HepG2 (cell line): ENCODE measurements around the gene CHMP5. TPM values are rescaled to one million over a fixed set of nuclear protein-coding genes. Genes with fewer than 3 reads are reported as not detected.

Source experiments
- ARNT2 ChIP-seq: sonication (generic); formaldehyde crosslinking; IDR thresholded peaks from 2 replicates; pipeline ENCODE4 v1.8.0; 2022; ENCODE audit warnings: mild to moderate bottlenecking, low read depth, missing genetic modification reagents, moderate library complexity
- ATF7 ChIP-seq, 2 experiments: fragments of 450-650 bp in 1 of 2; sonication (generic) in 1 of 2; formaldehyde crosslinking in 1 of 2; IDR thresholded peaks; 2 replicates each; pipeline versions ENCODE4 v1.4.0 to v1.6.1; 2016 to 2020; ENCODE audit warnings: antibody characterized with exemption in 1 of 2, mild to moderate bottlenecking in 1 of 2, missing genetic modification reagents in 1 of 2
- BHLHE40 ChIP-seq: IDR thresholded peaks from 2 replicates; pipeline ENCODE4 v1.6.1; 2011; ENCODE audit warnings: low read length, improper control_type of control experiment
- CHD4 ChIP-seq: fragments of 200-600 bp; sonication (generic); IDR thresholded peaks from 2 replicates; pipeline ENCODE4 v1.7.0; 2017; ENCODE audit warnings: mild to moderate bottlenecking, low read length, borderline replicate concordance
- GLI4 ChIP-seq: sonication (generic); formaldehyde crosslinking; IDR thresholded peaks from 2 replicates; pipeline ENCODE4 v1.5.1; 2020; ENCODE audit warnings: missing genetic modification reagents, mild to moderate bottlenecking, moderate library complexity, borderline replicate concordance
- GTF3A ChIP-seq: sonication (generic); formaldehyde crosslinking; conservative IDR thresholded peaks from 2 replicates; pipeline ENCODE4 v1.4.0; 2020; ENCODE audit warnings: mild to moderate bottlenecking, missing genetic modification reagents
- HMG20B ChIP-seq: conservative IDR thresholded peaks from 2 replicates; pipeline ENCODE4 v1.6.1; 2016; ENCODE audit warnings: missing genetic modification reagents, missing compliant biosample characterization
- ISX ChIP-seq: sonication (generic); formaldehyde crosslinking; conservative IDR thresholded peaks from 2 replicates; pipeline ENCODE4 v1.5.0; 2020; ENCODE audit warnings: missing genetic modification reagents
- RFX1 ChIP-seq: fragments of 450-650 bp; IDR thresholded peaks from 2 replicates; pipeline ENCODE4 v1.6.1; 2017
- SIN3B ChIP-seq: fragments of 150-350 bp; IDR thresholded peaks from 2 replicates; pipeline ENCODE4 v1.6.1; 2014; ENCODE audit warnings: low read length
- TBP ChIP-seq: sonication (generic); formaldehyde crosslinking; IDR thresholded peaks from 2 replicates; pipeline ENCODE4 v1.5.0; 2020; ENCODE audit warnings: missing genetic modification reagents
- YY1 ChIP-seq: IDR thresholded peaks from 2 replicates; pipeline ENCODE4 v1.6.1; 2011; ENCODE audit warnings: low read length, low read depth, moderate library complexity, mild to moderate bottlenecking; ENCODE audit not compliant: insufficient read depth, insufficient replicate concordance
- ZBTB7B ChIP-seq: sonication (generic); formaldehyde crosslinking; IDR thresholded peaks from 2 replicates; pipeline ENCODE4 v1.4.0; 2020; ENCODE audit warnings: missing genetic modification reagents
- ZFP36 ChIP-seq: fragments of 150-350 bp; IDR thresholded peaks from 2 replicates; pipeline ENCODE4 v1.6.1; 2018; ENCODE audit warnings: borderline replicate concordance, low read length, low read depth; ENCODE audit not compliant: partially characterized antibody
- ZMYM3 ChIP-seq: sonication (generic); formaldehyde crosslinking; IDR thresholded peaks from 2 replicates; pipeline ENCODE4 v1.5.1; 2020; ENCODE audit warnings: mild to moderate bottlenecking, missing genetic modification reagents
- ZNF101 ChIP-seq: sonication (generic); formaldehyde crosslinking; IDR thresholded peaks from 2 replicates; pipeline ENCODE4 v1.4.0; 2020; ENCODE audit warnings: mild to moderate bottlenecking, low read depth, missing genetic modification reagents, borderline replicate concordance
- ZNF232 ChIP-seq: sonication (generic); formaldehyde crosslinking; IDR thresholded peaks from 2 replicates; pipeline ENCODE4 v1.4.0; 2020; ENCODE audit warnings: missing genetic modification reagents, borderline replicate concordance
- ZNF367 ChIP-seq: sonication (generic); formaldehyde crosslinking; IDR thresholded peaks from 2 replicates; pipeline ENCODE4 v1.4.0; 2020; ENCODE audit warnings: missing genetic modification reagents, borderline replicate concordance
- ZNF605 ChIP-seq: sonication (generic); formaldehyde crosslinking; IDR thresholded peaks from 2 replicates; pipeline ENCODE4 v1.8.0; 2022; ENCODE audit warnings: mild to moderate bottlenecking, missing genetic modification reagents
- ZNF879 ChIP-seq: sonication (generic); formaldehyde crosslinking; IDR thresholded peaks from 2 replicates; pipeline ENCODE4 v1.8.1; 2023; ENCODE audit warnings: missing genetic modification reagents
- polyA plus RNA-seq, 8 experiments: library from polyadenylated mRNA; depleted of rRNA in 3 of 8; stranded (reverse) in 7 of 8; unstranded in 1 of 8; fragments of >200 nt; fragmentation: Illumina TruSeq in 4 of 8; extraction: Trizol in 4 of 8; gene quantifications; 2 replicates each; pipeline versions ENCODE4 v1.2.1 to v1.2.3, GENCODE V29; 2011 to 2016; ENCODE audit warnings: low read depth in 4 of 8, missing spikeins in 1 of 8, mixed read lengths in 1 of 8; ENCODE audit not compliant: insufficient read depth in 1 of 8
- total RNA-seq, 5 experiments: library from RNA; depleted of rRNA; stranded (reverse); fragments of >200 nt; fragmentation: Illumina TruSeq; extraction: Trizol; gene quantifications; 2 replicates each; pipeline ENCODE4 v1.2.3, GENCODE V29; 2016; ENCODE audit warnings: low read depth in 1 of 5
- TF ChIP-seq, protein P1 (sequence below): sonication (generic); formaldehyde crosslinking; IDR thresholded peaks from 2 replicates; pipeline ENCODE4 v1.9.0; 2021; ENCODE audit warnings: missing genetic modification reagents, mild to moderate bottlenecking, borderline replicate concordance
- TF ChIP-seq, protein P2 (sequence below): sonication (generic); formaldehyde crosslinking; IDR thresholded peaks from 2 replicates; pipeline ENCODE4 v1.5.1; 2020; ENCODE audit warnings: missing genetic modification reagents, mild to moderate bottlenecking, borderline replicate concordance
- TF ChIP-seq, protein P3 (sequence below): sonication (generic); formaldehyde crosslinking; IDR thresholded peaks from 2 replicates; pipeline ENCODE4 v1.4.0; 2020; ENCODE audit warnings: mild to moderate bottlenecking, missing genetic modification reagents
- TF ChIP-seq, protein P4 (sequence below): sonication (generic); formaldehyde crosslinking; IDR thresholded peaks from 2 replicates; pipeline ENCODE4 v1.4.0; 2020; ENCODE audit warnings: mild to moderate bottlenecking, missing genetic modification reagents

Gene CHMP5
- total and polyA plus RNA-seq, 2 of the 13 experiments (the other 11 are each of a cell fraction or from before 2014, with no cell fraction given) = 46.0 to 57.3 TPM

- TF ChIP-seq ZNF101 (CRISPR knock-in tag) = 0 out of 2 replicates have a peak, but pooled peaks have one; percentile 32
- no peak for TF ChIP-seq RFX1
- no peak; the same call in 1 of the 2 replicates for TF ChIP-seq ZBTB7B (CRISPR knock-in tag)
- TF ChIP-seq ATF7 (IDR thresholded peaks at IDR 0.05) = peak; percentile 89
- peak; percentile 71 for TF ChIP-seq ATF7 (CRISPR knock-in tag; IDR thresholded peaks at IDR 0.05)
- TF ChIP-seq GTF3A = peak; percentile 88; the same call in 1 of the 2 replicates
- no peak; the same call in 1 of the 2 replicates for TF ChIP-seq CHD4
- peak; percentile 88; the same call in 1 of the 2 replicates for TF ChIP-seq SIN3B
- peak; percentile 60 for TF ChIP-seq ZNF232
- TF ChIP-seq HMG20B (CRISPR knock-in tag) = peak; percentile 42; the same call in 1 of the 2 replicates
- TF ChIP-seq BHLHE40 = peak; percentile 98
- peak; percentile 77 for TF ChIP-seq YY1
- TF ChIP-seq, protein P1, sequence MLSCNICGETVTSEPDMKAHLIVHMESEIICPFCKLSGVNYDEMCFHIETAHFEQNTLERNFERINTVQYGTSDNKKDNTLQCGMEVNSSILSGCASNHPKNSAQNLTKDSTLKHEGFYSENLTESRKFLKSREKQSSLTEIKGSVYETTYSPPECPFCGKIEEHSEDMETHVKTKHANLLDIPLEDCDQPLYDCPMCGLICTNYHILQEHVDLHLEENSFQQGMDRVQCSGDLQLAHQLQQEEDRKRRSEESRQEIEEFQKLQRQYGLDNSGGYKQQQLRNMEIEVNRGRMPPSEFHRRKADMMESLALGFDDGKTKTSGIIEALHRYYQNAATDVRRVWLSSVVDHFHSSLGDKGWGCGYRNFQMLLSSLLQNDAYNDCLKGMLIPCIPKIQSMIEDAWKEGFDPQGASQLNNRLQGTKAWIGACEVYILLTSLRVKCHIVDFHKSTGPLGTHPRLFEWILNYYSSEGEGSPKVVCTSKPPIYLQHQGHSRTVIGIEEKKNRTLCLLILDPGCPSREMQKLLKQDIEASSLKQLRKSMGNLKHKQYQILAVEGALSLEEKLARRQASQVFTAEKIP (CRISPR knock-in tag) = no peak
- TF ChIP-seq, protein P2, sequence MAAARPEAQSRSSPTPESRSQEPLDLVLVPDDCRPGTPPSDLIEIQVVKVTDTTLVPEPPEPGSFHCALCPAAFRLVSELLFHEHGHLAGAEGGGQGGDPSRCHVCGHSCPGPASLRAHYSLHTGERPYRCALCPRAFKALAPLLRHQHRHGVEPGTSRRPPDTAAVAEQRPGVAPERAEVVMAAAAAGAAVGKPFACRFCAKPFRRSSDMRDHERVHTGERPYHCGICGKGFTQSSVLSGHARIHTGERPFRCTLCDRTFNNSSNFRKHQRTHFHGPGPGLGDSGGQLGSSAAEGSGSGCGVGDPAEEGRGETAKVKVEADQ (CRISPR knock-in tag) = no peak
- TF ChIP-seq ZNF367 (CRISPR knock-in tag) = 0 out of 2 replicates have a peak, but pooled peaks have one; percentile 83
- TF ChIP-seq, protein P3, sequence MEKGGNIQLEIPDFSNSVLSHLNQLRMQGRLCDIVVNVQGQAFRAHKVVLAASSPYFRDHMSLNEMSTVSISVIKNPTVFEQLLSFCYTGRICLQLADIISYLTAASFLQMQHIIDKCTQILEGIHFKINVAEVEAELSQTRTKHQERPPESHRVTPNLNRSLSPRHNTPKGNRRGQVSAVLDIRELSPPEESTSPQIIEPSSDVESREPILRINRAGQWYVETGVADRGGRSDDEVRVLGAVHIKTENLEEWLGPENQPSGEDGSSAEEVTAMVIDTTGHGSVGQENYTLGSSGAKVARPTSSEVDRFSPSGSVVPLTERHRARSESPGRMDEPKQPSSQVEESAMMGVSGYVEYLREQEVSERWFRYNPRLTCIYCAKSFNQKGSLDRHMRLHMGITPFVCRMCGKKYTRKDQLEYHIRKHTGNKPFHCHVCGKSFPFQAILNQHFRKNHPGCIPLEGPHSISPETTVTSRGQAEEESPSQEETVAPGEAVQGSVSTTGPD (CRISPR knock-in tag) = 0 out of 2 replicates have a peak, but pooled peaks have one; percentile 51
- no peak; the same call in 1 of the 2 replicates for TF ChIP-seq ZNF605 (CRISPR knock-in tag)
- TF ChIP-seq ARNT2 (CRISPR knock-in tag) = peak; percentile 77
- TF ChIP-seq ZFP36 = no peak
- TF ChIP-seq ZNF879 (CRISPR knock-in tag) = no peak
- TF ChIP-seq GLI4 (CRISPR knock-in tag) = peak; percentile 47; the same call in 1 of the 2 replicates
- 0 out of 2 replicates have a peak, but pooled peaks have one; percentile 31 for TF ChIP-seq ISX
- TF ChIP-seq TBP (CRISPR knock-in tag) = 0 out of 2 replicates have a peak, but pooled peaks have one; percentile 59
- TF ChIP-seq, protein P4, sequence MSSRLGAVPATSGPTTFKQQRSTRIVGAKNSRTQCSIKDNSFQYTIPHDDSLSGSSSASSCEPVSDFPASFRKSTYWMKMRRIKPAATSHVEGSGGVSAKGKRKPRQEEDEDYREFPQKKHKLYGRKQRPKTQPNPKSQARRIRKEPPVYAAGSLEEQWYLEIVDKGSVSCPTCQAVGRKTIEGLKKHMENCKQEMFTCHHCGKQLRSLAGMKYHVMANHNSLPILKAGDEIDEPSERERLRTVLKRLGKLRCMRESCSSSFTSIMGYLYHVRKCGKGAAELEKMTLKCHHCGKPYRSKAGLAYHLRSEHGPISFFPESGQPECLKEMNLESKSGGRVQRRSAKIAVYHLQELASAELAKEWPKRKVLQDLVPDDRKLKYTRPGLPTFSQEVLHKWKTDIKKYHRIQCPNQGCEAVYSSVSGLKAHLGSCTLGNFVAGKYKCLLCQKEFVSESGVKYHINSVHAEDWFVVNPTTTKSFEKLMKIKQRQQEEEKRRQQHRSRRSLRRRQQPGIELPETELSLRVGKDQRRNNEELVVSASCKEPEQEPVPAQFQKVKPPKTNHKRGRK (CRISPR knock-in tag) = no peak
- no peak for TF ChIP-seq ZMYM3 (CRISPR knock-in tag)
Observed at GRCh38 chr9:33290247-33291030, 25.6 kb downstream of the CHMP5 start, which contains the start of gene NFX1 (continued).
